GM12878 (cell line): ENCODE measurements around the gene DHRS1. TPM values are rescaled to one million over a fixed set of nuclear protein-coding genes. Genes with fewer than 3 reads are reported as not detected.

ENCODE experiments used
- CBX5 ChIP-seq: sonication (generic); IDR thresholded peaks from 2 replicates; pipeline ENCODE4 v1.6.1; 2016; ENCODE audit warnings: low read depth, moderate library complexity, mild to moderate bottlenecking, inconsistent platforms
- CREB1 ChIP-seq: IDR thresholded peaks from 2 replicates; pipeline ENCODE4 v1.6.1; 2012; ENCODE audit warnings: low read depth, mild to moderate bottlenecking, inconsistent platforms
- DPF2 ChIP-seq: fragments of 450-650 bp; IDR thresholded peaks from 2 replicates; pipeline ENCODE4 v1.6.1; 2017; ENCODE audit warnings: mild to moderate bottlenecking
- EED ChIP-seq: sonication (generic); IDR thresholded peaks from 2 replicates; pipeline ENCODE4 v1.6.1; 2016; ENCODE audit warnings: antibody characterized with exemption, low read depth
- GATAD2B ChIP-seq: fragments of 450-650 bp; conservative IDR thresholded peaks from 2 replicates; pipeline ENCODE4 v1.6.1; 2017; ENCODE audit warnings: low read depth, mild to moderate bottlenecking, moderate library complexity
- IKZF1 ChIP-seq: fragments of 450-650 bp; conservative IDR thresholded peaks from 2 replicates; pipeline ENCODE4 v1.6.1; 2017; ENCODE audit warnings: antibody characterized with exemption, mild to moderate bottlenecking
- MTA3 ChIP-seq: IDR thresholded peaks from 2 replicates; pipeline ENCODE4 v1.6.1; 2012; ENCODE audit warnings: low read length, inconsistent platforms, borderline replicate concordance
- MYC ChIP-seq: IDR thresholded peaks from 2 replicates; pipeline ENCODE4 v1.6.1; 2011; ENCODE audit warnings: mild to moderate bottlenecking, low read length, moderate library complexity, inconsistent platforms; ENCODE audit not compliant: insufficient read depth, insufficient replicate concordance, insufficient read length, severe bottlenecking
- NFYB ChIP-seq: IDR thresholded peaks from 2 replicates; pipeline ENCODE4 v1.6.1; 2011; ENCODE audit warnings: low read depth, mild to moderate bottlenecking, low read length, improper control_type of control experiment, moderate library complexity; ENCODE audit not compliant: insufficient read depth
- PML ChIP-seq: IDR thresholded peaks from 2 replicates; pipeline ENCODE4 v1.6.1; 2012; ENCODE audit warnings: low read length, inconsistent platforms
- SIX5 ChIP-seq: IDR thresholded peaks from 2 replicates; pipeline ENCODE4 v1.6.1; 2011; ENCODE audit warnings: mild to moderate bottlenecking, low read depth, low read length, moderate library complexity; ENCODE audit not compliant: severe bottlenecking
- SMAD5 ChIP-seq: IDR thresholded peaks from 2 replicates; pipeline ENCODE4 v1.6.1; 2016; ENCODE audit warnings: antibody characterized with exemption, low read depth
- ZBED1 ChIP-seq: IDR thresholded peaks from 2 replicates; pipeline ENCODE4 v1.6.1; 2016; ENCODE audit warnings: borderline replicate concordance
- polyA plus RNA-seq, 11 experiments: library from polyadenylated mRNA; depleted of rRNA in 4 of 11; unstranded in 6 of 11; stranded (reverse) in 5 of 11; fragments of >200 nt; fragmentation: Nextera tagmentation in 4 of 11; fragmentation: Illumina TruSeq in 1 of 11; extraction: Ambion mirVana in 4 of 11; extraction: Trizol in 1 of 11; gene quantifications; 1 replicate in 1 of 11; 2 replicates in 10 of 11; pipeline versions ENCODE4 v1.2.1 to v1.2.3, GENCODE V29; 2011 to 2016; ENCODE audit warnings: inconsistent platforms in 2 of 11, missing spikeins in 2 of 11, low read depth in 1 of 11
- total RNA-seq, 4 experiments: library from RNA; depleted of rRNA in 3 of 4; stranded (reverse); fragments of >200 nt in 3 of 4; fragmentation: Illumina TruSeq in 1 of 4; extraction: Trizol in 1 of 4; gene quantifications; 2 replicates each; pipeline versions ENCODE4 v1.2.1 to v1.2.3, GENCODE V29; 2013 to 2021
- TF ChIP-seq, protein P1 (sequence below): fragments of 450-650 bp; IDR thresholded peaks from 2 replicates; pipeline ENCODE4 v1.6.1; 2017; ENCODE audit warnings: mild to moderate bottlenecking, moderate library complexity
- TF ChIP-seq, protein P2 (sequence below): fragments of 450-650 bp; formaldehyde crosslinking; IDR thresholded peaks from 2 replicates; pipeline ENCODE4 v1.4.0; 2022; ENCODE audit warnings: mild to moderate bottlenecking, moderate library complexity
- TF ChIP-seq, protein P3 (sequence below): fragments of 450-650 bp; IDR thresholded peaks from 2 replicates; pipeline ENCODE4 v1.6.1; 2016; ENCODE audit warnings: mild to moderate bottlenecking
- TF ChIP-seq, protein P4 (sequence below): fragments of 150-350 bp; IDR thresholded peaks from 2 replicates; pipeline ENCODE4 v1.6.1; 2016; ENCODE audit warnings: low read depth, low read length

Gene DHRS1
- total and polyA plus RNA-seq, 10 of the 15 experiments (the other 5 are each of a cell fraction or from before 2014, with no cell fraction given) = 12.1 to 45.0 (median 25.7) TPM

DNA sequence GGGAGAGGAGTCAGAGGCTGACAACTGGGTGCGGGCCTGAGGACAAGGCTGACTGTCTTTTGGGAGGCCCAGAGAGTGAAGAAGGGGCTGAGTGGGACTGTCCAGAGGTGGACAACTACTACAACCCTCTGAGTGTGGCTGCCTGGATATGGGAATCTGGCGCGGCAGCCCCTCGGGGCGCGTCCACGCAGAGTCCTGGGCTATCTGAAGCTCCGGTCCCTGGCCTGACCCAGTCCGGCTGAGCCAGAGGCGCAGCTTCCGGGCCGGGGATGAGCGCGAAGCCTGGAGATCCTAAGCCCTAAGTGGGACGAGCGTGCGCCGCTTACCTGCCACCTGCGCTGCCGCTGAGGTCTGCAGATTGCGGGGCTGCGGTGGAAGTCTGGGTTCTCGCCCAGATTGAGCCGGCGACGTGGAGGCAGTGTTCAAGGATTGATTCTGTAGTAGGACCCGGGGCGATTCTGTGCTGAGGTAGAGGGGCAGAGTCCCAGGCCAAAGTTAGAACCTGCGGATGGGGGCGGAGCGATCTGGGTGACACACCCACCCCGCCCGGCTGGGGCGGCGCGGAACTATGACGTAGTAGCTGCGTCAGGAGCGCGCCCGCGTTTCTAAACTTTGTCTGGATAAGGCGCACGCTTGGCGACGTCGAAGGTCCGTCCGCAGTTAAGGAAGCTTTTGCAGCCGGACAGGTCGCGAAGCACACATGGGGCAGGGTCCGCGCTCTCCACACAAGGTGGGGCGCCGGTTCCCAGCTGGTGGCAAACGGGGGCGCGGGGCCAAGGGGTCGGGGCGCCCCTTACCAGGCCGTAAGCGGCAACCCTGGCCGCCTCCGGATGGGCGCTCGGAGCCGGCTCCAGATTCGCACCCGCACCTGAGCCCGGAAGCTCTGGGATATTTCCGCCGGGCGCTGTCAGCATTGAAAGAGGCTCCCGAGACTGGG is at the start of gene DHRS1, which contains the start of gene NOP9 (continued):
- TF ChIP-seq, protein P1, sequence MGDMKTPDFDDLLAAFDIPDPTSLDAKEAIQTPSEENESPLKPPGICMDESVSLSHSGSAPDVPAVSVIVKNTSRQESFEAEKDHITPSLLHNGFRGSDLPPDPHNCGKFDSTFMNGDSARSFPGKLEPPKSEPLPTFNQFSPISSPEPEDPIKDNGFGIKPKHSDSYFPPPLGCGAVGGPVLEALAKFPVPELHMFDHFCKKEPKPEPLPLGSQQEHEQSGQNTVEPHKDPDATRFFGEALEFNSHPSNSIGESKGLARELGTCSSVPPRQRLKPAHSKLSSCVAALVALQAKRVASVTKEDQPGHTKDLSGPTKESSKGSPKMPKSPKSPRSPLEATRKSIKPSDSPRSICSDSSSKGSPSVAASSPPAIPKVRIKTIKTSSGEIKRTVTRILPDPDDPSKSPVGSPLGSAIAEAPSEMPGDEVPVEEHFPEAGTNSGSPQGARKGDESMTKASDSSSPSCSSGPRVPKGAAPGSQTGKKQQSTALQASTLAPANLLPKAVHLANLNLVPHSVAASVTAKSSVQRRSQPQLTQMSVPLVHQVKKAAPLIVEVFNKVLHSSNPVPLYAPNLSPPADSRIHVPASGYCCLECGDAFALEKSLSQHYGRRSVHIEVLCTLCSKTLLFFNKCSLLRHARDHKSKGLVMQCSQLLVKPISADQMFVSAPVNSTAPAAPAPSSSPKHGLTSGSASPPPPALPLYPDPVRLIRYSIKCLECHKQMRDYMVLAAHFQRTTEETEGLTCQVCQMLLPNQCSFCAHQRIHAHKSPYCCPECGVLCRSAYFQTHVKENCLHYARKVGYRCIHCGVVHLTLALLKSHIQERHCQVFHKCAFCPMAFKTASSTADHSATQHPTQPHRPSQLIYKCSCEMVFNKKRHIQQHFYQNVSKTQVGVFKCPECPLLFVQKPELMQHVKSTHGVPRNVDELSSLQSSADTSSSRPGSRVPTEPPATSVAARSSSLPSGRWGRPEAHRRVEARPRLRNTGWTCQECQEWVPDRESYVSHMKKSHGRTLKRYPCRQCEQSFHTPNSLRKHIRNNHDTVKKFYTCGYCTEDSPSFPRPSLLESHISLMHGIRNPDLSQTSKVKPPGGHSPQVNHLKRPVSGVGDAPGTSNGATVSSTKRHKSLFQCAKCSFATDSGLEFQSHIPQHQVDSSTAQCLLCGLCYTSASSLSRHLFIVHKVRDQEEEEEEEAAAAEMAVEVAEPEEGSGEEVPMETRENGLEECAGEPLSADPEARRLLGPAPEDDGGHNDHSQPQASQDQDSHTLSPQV = no peak
- TF ChIP-seq PML = 0 out of 2 replicates have a peak, but pooled peaks have one; percentile 61
- no peak for TF ChIP-seq GATAD2B
- TF ChIP-seq, protein P2, sequence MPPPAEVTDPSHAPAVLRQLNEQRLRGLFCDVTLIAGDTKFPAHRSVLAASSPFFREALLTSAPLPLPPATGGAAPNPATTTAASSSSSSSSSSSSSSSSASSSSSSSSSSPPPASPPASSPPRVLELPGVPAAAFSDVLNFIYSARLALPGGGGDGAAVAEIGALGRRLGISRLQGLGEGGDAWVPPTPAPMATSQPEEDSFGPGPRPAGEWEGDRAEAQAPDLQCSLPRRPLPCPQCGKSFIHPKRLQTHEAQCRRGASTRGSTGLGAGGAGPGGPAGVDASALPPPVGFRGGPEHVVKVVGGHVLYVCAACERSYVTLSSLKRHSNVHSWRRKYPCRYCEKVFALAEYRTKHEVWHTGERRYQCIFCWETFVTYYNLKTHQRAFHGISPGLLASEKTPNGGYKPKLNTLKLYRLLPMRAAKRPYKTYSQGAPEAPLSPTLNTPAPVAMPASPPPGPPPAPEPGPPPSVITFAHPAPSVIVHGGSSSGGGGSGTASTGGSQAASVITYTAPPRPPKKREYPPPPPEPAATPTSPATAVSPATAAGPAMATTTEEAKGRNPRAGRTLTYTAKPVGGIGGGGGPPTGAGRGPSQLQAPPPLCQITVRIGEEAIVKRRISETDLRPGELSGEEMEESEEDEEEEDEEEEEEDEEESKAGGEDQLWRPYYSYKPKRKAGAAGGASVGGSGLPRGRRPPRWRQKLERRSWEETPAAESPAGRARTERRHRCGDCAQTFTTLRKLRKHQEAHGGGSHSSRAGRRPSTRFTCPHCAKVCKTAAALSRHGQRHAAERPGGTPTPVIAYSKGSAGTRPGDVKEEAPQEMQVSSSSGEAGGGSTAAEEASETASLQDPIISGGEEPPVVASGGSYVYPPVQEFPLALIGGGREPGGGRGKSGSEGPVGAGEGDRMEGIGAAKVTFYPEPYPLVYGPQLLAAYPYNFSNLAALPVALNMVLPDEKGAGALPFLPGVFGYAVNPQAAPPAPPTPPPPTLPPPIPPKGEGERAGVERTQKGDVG (CRISPR knock-in tag) = no peak
- TF ChIP-seq DPF2 = no peak; the same call in 1 of the 2 replicates
- TF ChIP-seq IKZF1 = 0 out of 2 replicates have a peak, but pooled peaks have one; percentile 57
- TF ChIP-seq CREB1 = peak; percentile 100
- no peak for TF ChIP-seq NFYB
- TF ChIP-seq CBX5 = no peak
- TF ChIP-seq SMAD5 = peak; percentile 36; the same call in 1 of the 2 replicates
- TF ChIP-seq MYC = peak; percentile 32
- TF ChIP-seq, protein P3, sequence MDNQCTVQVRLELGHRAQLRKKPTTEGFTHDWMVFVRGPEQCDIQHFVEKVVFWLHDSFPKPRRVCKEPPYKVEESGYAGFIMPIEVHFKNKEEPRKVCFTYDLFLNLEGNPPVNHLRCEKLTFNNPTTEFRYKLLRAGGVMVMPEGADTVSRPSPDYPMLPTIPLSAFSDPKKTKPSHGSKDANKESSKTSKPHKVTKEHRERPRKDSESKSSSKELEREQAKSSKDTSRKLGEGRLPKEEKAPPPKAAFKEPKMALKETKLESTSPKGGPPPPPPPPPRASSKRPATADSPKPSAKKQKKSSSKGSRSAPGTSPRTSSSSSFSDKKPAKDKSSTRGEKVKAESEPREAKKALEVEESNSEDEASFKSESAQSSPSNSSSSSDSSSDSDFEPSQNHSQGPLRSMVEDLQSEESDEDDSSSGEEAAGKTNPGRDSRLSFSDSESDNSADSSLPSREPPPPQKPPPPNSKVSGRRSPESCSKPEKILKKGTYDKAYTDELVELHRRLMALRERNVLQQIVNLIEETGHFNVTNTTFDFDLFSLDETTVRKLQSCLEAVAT = no peak
- TF ChIP-seq, protein P4, sequence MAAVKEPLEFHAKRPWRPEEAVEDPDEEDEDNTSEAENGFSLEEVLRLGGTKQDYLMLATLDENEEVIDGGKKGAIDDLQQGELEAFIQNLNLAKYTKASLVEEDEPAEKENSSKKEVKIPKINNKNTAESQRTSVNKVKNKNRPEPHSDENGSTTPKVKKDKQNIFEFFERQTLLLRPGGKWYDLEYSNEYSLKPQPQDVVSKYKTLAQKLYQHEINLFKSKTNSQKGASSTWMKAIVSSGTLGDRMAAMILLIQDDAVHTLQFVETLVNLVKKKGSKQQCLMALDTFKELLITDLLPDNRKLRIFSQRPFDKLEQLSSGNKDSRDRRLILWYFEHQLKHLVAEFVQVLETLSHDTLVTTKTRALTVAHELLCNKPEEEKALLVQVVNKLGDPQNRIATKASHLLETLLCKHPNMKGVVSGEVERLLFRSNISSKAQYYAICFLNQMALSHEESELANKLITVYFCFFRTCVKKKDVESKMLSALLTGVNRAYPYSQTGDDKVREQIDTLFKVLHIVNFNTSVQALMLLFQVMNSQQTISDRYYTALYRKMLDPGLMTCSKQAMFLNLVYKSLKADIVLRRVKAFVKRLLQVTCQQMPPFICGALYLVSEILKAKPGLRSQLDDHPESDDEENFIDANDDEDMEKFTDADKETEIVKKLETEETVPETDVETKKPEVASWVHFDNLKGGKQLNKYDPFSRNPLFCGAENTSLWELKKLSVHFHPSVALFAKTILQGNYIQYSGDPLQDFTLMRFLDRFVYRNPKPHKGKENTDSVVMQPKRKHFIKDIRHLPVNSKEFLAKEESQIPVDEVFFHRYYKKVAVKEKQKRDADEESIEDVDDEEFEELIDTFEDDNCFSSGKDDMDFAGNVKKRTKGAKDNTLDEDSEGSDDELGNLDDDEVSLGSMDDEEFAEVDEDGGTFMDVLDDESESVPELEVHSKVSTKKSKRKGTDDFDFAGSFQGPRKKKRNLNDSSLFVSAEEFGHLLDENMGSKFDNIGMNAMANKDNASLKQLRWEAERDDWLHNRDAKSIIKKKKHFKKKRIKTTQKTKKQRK = no peak
- TF ChIP-seq ZBED1 = no peak
- no peak for TF ChIP-seq MTA3
- peak; percentile 42 for TF ChIP-seq SIX5
- TF ChIP-seq EED = no peak
